IPS DF 19.7 (cell line): ENCODE measurements around the gene PLPPR1.

Experiments
- DNase-seq: peaks from one replicate; pipeline ENCODE4 v3.0.0-alpha.2; 2013; ENCODE audit warnings: low read depth, low spot score

Gene PLPPR1

GRCh38 chr9:101209670-101210069 lies 181.1 kb downstream of the PLPPR1 start:
- no peak for DNase-seq

- DNase-seq = no peak
Observed at GRCh38 chr9:101212661-101213060, 184.1 kb downstream of the PLPPR1 start.

GRCh38 chr9:101219030-101219429 lies 190.5 kb downstream of the PLPPR1 start:
- DNase-seq = no peak

- no peak for DNase-seq
Observed at GRCh38 chr9:101220341-101220740, 191.8 kb downstream of the PLPPR1 start.

- DNase-seq = no peak
Observed at GRCh38 chr9:101225271-101225670, 196.7 kb downstream of the PLPPR1 start.

- no peak for DNase-seq
Observed at GRCh38 chr9:101226161-101226560, 197.6 kb downstream of the PLPPR1 start.

GRCh38 chr9:101226803-101227202 lies 198.3 kb downstream of the PLPPR1 start:
- no peak for DNase-seq

- DNase-seq = no peak
Observed at GRCh38 chr9:101229606-101230005, 201.1 kb downstream of the PLPPR1 start.

- no peak for DNase-seq
Observed at GRCh38 chr9:101232405-101232977, 204.0 kb downstream of the PLPPR1 start.

GRCh38 chr9:101235105-101235866 lies 206.8 kb downstream of the PLPPR1 start:
- DNase-seq = no peak

GRCh38 chr9:101242651-101243050 lies 214.1 kb downstream of the PLPPR1 start:
- no peak for DNase-seq

GRCh38 chr9:101246691-101247090 lies 218.2 kb downstream of the PLPPR1 start:
- DNase-seq = no peak

- no peak for DNase-seq
Observed at GRCh38 chr9:101247297-101247696, 218.8 kb downstream of the PLPPR1 start.

- DNase-seq = no peak
Observed at GRCh38 chr9:101254733-101255433, 226.4 kb downstream of the PLPPR1 start.

GRCh38 chr9:101264727-101265126 lies 236.2 kb downstream of the PLPPR1 start:
- no peak for DNase-seq

GRCh38 chr9:101265261-101265660 lies 236.7 kb downstream of the PLPPR1 start:
- DNase-seq = no peak

- DNase-seq = no peak
Observed at GRCh38 chr9:101268426-101268825, 239.9 kb downstream of the PLPPR1 start.

GRCh38 chr9:101269591-101270283 lies 241.2 kb downstream of the PLPPR1 start:
- DNase-seq = no peak

- DNase-seq = no peak
Observed at GRCh38 chr9:101270302-101270701, 241.8 kb downstream of the PLPPR1 start.

- DNase-seq = no peak
Observed at GRCh38 chr9:101271102-101271501, 242.6 kb downstream of the PLPPR1 start.

GRCh38 chr9:101274971-101275768 lies 246.6 kb downstream of the PLPPR1 start:
- DNase-seq = no peak
